HCEC 1CT (cell line): ENCODE results near the gene SREBF1.

Source experiments
- DNase-seq: peaks from one replicate; pipeline ENCODE4 v3.0.0-alpha.2; 2017

The SREBF1 gene

GRCh38 chr17:17772231-17772630, 64.6 kb downstream of the SREBF1 start:
- DNase-seq: no peak

DNA sequence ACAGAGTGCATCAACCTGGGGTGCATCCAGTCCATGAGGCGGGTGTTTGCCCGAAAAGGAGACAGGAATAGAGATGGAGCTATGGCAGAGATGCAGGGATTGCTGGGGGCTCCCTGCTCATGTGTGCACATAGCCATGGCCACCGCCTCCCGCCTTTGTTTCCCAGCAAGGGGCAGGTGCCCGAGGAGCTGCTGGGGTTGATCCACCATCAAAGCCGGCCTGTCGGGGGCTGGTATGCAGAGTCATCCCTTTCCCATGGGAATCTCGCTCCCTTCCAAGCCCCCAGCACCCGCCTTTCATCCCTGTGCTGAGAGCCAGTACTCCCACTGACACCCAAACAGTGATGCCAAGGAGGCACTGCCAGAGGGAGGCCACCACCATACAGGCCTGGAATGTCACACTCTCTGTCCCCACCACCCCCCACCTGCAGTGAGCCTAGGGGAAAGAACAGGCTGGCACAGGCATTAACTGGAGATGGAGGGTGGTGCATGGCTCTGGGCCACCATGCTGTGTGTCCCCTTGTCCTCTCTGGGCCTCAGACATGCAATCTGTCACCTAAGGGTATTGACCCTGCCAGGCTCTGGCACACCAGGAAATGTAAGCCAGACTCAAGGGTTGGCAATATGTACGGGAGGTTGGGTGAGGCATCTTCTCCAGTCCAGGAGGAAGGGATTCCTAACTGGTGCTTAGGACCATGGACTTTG, 65.1 kb downstream of the SREBF1 start:
- DNase-seq: no peak

DNA sequence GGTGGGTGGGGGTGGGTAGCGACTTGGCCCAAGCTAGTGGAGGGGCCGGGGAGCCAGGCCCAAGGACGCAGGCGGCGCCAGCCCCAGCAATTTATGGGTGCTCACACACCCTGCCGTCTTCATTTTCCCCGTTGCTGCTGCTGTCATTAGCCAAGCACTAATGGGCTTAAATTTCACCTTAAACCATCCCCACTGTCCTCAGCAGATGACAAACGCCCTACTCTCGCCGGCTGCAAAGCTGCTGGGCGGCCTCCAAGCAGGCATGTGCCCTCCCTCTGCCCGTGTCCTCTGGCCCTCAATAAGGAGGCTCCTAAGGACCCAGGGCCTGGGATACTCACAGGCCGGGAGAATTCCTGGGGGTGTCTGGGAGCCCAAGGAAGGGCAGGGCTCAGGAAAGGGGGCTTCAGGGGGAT, 66.1 kb downstream of the SREBF1 start:
- DNase-seq: no peak

- no peak for DNase-seq
These were observed 66.7 kb downstream of the SREBF1 start for GRCh38 chr17:17769869-17770631.

- DNase-seq: no peak
These were observed 68.2 kb downstream of the SREBF1 start for GRCh38 chr17:17768424-17769088.

- no peak for DNase-seq
These were observed 68.8 kb downstream of the SREBF1 start for GRCh38 chr17:17767887-17768418.

DNA sequence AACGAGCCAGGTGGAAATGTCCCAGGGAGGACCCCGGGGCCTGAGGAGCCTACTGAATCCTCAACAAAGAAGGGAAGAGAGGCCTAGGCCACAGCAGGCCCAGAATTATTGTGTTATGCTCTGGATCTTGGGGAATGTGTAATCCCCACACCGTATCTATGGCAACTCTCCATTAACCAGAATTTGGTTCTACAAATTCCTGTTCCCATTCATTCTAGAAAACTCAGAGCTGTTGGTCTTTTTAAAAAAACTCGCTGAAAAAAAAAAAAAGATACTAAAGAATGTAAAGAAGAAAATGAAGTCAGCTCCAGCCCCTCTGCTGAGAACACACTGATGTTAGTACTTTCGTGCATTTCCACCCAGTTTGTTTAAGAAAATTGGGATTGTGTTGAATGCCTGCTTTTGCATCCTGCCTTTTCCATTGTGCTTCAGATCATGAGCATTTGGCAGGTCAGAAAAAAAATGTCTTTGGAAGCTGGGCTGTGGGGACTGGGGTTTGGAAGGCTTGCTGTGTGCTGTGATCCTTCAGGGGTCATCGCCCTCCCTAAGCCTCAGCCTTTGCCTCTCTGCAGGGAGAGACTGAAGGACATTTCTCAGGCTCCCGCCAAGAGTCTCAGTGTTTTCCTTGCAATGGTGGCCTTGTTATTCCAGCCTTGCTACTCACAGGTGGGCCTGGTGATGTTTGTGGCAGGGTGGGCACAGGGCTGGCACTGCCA, 69.5 kb downstream of the SREBF1 start:
- DNase-seq: no peak

DNA sequence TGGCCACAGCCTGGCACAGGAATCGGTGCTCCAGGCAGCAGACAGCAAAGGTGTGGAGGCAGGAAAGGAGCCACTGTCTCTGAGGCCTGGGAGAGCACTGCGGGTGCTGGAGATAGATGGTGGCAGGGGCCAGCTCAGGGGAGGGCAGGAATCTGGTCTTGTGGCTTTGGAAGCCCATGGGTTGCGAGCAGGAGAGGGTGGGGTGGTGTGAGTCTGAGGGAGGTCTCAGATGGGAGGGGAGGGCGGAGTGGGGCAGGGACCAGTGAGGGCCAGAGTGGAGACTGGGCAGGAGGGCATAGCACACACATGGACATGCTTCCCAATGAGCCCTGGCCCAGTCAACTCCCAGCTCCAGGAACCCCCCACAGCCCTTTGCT, 70.1 kb downstream of the SREBF1 start:
- DNase-seq: no peak

GRCh38 chr17:17766077-17766743, 70.6 kb downstream of the SREBF1 start:
- DNase-seq: no peak

DNA sequence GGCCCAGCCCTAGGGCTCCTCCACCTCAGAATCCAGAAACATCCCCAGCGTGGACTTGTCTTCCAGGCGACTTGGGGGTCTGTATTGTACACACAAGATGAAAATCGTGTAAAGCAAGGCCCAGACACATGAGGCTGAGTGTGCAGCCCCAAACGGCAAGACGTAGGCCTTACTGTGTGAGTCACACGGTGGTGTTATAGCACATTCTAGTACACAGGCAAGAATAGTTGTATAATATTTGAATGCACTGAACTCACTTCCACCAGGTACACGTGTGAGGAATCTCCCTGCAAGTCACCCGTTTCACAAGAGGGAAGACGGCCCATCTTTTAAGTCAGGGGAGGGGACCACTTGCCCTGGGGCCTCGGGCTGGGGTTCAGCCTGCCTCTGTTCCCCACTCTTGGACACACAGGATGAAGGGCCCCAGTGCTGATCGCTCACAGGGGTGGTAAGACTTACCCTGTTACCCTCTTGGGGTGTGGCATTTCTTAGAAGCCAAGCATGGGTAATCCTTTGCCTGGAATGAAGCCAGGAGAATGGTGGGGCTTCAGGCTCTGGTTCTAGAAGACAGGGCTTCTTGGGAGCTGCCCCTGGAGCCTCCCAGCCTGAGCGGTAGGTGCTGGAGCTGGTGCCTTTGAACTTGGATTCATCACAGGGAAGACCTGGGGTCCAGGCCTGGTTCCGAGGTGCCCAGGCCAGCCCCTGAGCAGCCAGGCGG, 71.3 kb downstream of the SREBF1 start:
- no peak for DNase-seq

DNA sequence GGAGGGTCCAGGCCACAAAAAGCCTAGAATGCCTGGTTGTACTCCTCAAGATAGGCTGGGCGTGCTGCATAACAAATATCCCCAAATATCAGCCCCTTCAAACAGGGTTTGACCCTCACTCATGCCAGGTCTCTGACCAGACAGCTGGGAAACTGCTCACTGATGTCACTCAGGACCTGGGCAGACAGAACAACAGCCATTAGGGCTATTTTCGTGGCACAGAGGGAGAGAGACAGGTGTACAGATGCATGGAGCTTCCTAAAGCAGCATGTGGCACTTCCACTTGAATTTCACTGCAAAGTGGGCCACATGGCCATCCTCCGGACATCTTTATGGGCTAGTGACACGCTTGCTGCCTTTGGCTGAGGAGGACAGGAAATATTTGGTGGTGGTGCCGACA, 73.1 kb downstream of the SREBF1 start:
- DNase-seq: no peak

DNA sequence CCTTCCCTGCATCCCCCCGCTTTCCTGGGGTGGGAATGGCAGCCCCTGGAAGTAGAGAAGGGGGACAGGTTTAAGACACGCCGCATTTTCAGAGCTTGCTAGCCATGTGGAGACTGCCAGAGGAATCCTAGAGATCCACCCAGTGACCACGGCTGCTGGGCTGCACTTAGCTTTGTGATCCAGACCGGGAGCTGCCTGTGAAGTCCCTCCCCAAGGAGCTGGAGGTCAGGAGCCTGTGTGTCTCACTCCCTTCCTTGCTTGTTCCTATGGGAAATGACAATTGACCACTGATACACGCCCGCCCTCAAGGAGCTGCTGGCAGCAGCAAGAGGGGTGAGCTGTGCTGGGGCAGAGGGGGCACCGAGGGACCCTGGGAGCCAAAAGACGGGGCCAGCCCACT, 73.7 kb downstream of the SREBF1 start:
- DNase-seq: no peak

DNA sequence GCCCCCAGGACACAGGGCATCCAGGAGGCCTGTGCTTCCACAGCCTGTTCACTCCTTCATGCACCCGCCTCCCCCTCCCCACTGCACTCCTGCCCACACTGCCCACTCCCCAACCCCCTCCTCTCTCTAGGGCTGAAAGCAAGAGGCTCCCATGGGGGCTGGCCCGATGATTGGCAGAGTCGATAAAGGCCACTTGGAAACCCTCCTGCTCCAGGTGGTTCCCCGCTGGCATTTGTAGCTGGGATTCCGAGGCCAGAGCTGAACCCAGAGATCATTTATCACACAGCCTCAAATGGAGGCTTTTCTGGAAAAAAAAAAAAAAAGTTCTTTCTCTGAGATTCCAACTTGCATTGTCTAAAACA, 74.1 kb downstream of the SREBF1 start:
- no peak for DNase-seq
